H1 (cell line): ENCODE data around the gene FHL2. TPM values are rescaled to one million over a fixed set of nuclear protein-coding genes. Genes with fewer than 3 reads are reported as not detected.

ENCODE experiments used
- GABPA ChIP-seq: IDR thresholded peaks from 2 replicates; pipeline ENCODE4 v1.6.1; 2011; ENCODE audit warnings: mild to moderate bottlenecking, low read length, moderate library complexity, borderline replicate concordance; ENCODE audit not compliant: insufficient read depth
- KDM4A ChIP-seq: IDR thresholded peaks from one replicate; pipeline ENCODE4 v1.7.1; 2012; ENCODE audit warnings: low read depth, mild to moderate bottlenecking, moderate library complexity, low read length, inconsistent platforms; ENCODE audit not compliant: severe bottlenecking
- RBBP5 ChIP-seq: IDR thresholded peaks from 2 replicates; pipeline ENCODE4 v1.7.1; 2012; ENCODE audit warnings: low read depth, mild to moderate bottlenecking, inconsistent platforms, low read length, moderate library complexity, borderline replicate concordance
- RXRA ChIP-seq: IDR thresholded peaks from 2 replicates; pipeline ENCODE4 v1.6.1; 2011; ENCODE audit warnings: low read depth, mild to moderate bottlenecking, low read length, moderate library complexity; ENCODE audit not compliant: insufficient read depth
- TCF12 ChIP-seq: IDR thresholded peaks from 2 replicates; pipeline ENCODE4 v1.6.1; 2011; ENCODE audit warnings: low read depth, mild to moderate bottlenecking, low read length
- USF2 ChIP-seq: IDR thresholded peaks from 2 replicates; pipeline ENCODE4 v1.6.1; 2011; ENCODE audit warnings: low read length, improper control_type of control experiment
- polyA plus RNA-seq, 7 experiments: library from polyadenylated mRNA; depleted of rRNA in 3 of 7; stranded (reverse) in 5 of 7; unstranded in 2 of 7; fragments of >200 nt in 5 of 7; fragments of 200-250 nt in 2 of 7; gene quantifications; 1 replicate in 5 of 7; 2 replicates in 1 of 7; 4 replicates in 1 of 7; pipeline versions ENCODE4 v1.2.1 to v1.2.3, GENCODE V29; 2011 to 2013; ENCODE audit warnings: missing spikeins in 2 of 7, mixed read lengths in 2 of 7
- total RNA-seq: library from RNA; stranded (reverse); fragmentation: NEBNext Ultra II Directional; extraction: Animal tissue kit (Norgen Biotek cat#: 25700); gene quantifications from 2 replicates; pipeline ENCODE4 v1.2.1, GENCODE V29; 2021

Gene FHL2
- total and polyA plus RNA-seq, 2 of the 8 experiments (the other 6 are each of a cell fraction or from before 2014, with no cell fraction given): 33.2 to 64.3 TPM

- TF ChIP-seq GABPA: no peak
- no peak for TF ChIP-seq RXRA
- no peak; the same call in 1 of the 2 replicates for TF ChIP-seq RBBP5
- peak; percentile 72 for TF ChIP-seq KDM4A
- peak; percentile 54; the same call in 1 of the 2 replicates for TF ChIP-seq USF2
- no peak for TF ChIP-seq TCF12
Measured at GRCh38 chr2:105329561-105330495, 69.0 kb downstream of the FHL2 start, which contains the start of gene TGFBRAP1 (continued).
